Breast epithelium (tissue), 3 donors: ENCODE data around the gene PLEKHA8.

Experiments
- CTCF ChIP-seq, 3 donors: fragments of 450-650 bp; IDR thresholded peaks; one replicate each; pipeline ENCODE4 v1.5.1; 2016 to 2017; ENCODE audit warnings: antibody characterized with exemption in 3 of 3, mild to moderate bottlenecking in 3 of 3, moderate library complexity in 3 of 3
- POLR2A ChIP-seq: fragments of 450-650 bp; IDR thresholded peaks from one replicate; pipeline ENCODE4 v1.6.1; 2016; ENCODE audit warnings: antibody characterized with exemption, mild to moderate bottlenecking, moderate library complexity
- POLR2AphosphoS5 ChIP-seq, 3 donors: sonication (generic); formaldehyde crosslinking; IDR thresholded peaks; one replicate each; pipeline ENCODE4 v1.6.1; 2017; ENCODE audit warnings: antibody characterized with exemption in 3 of 3

DNA sequence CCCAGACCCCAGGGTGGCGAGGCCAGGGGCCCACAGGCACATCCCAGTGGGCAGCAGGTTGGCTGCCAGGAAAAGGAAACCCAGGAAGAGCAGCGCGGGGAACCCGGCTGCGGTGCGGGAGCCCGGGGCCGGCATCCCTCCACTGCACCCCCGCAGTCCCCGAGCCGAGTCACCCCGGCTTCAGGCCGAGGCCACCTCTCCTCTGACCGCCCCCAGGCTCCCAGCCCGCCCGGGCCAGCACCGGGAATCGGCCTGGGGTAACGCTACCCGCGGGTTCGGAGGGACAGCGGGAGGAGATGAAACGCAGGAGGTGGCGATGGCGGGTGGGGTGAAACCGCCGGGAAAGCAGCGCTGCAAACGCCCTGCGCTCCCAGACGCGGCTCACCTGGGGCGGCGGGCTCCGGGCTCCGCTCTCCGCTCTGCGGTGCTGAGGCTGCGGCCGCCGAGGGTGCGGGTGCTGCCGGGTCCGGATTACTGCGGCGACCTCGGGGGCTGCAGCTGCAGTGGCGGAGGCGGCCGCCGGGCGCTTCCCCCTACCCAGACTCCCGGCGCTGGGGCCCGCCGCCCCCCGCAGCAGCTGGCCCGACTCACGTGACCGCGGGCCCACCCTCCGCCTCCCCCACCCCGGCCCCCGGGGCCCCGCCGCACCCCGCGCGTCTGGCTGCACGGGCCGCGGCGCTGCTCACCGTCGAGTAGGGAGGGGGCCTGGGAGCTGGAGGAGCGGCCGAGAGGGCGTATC is 38.8 kb upstream of the PLEKHA8 start, which contains the start of gene SCRN1:
- TF ChIP-seq CTCF (IDR thresholded peaks at IDR 0.05): peak in 1 of 3 donors; percentile 10
- peak in 1 of 3 donors; percentile 19 for TF ChIP-seq POLR2AphosphoS5 (IDR thresholded peaks at IDR 0.05)
- no peak for TF ChIP-seq POLR2A
